ENCODE data around the gene CPT1B.
"Not testable (repeated sequence)": the region's sequence is repeated elsewhere in the genome, so short reads cannot be mapped to it uniquely, and the experiment has no call there.

The CPT1B gene

GRCh38 chr22:50522806-50523438, 55.3 kb downstream of the CPT1B start:
- no peaks in the 10 kb centered on the region for H3K27me3 ChIP-seq (ENCODE audit: control insufficient read depth, insufficient read depth, low read length)
- H3K36me3 ChIP-seq (ENCODE audit: control insufficient read depth, insufficient read depth, low read length) = peaks cover 22% of the 10 kb centered on the region
- no peak overlapping the region for H3K9ac ChIP-seq (ENCODE audit: low read length)
- no peak overlapping the region for H3K4me3 ChIP-seq (ENCODE audit: low read length)
- H3K27ac ChIP-seq (ENCODE audit: low read depth, low read length) = no peak overlapping the region
- peaks cover 3% of the 10 kb centered on the region for H3K4me1 ChIP-seq (ENCODE audit: control insufficient read depth, insufficient read depth, low read length)

DNA sequence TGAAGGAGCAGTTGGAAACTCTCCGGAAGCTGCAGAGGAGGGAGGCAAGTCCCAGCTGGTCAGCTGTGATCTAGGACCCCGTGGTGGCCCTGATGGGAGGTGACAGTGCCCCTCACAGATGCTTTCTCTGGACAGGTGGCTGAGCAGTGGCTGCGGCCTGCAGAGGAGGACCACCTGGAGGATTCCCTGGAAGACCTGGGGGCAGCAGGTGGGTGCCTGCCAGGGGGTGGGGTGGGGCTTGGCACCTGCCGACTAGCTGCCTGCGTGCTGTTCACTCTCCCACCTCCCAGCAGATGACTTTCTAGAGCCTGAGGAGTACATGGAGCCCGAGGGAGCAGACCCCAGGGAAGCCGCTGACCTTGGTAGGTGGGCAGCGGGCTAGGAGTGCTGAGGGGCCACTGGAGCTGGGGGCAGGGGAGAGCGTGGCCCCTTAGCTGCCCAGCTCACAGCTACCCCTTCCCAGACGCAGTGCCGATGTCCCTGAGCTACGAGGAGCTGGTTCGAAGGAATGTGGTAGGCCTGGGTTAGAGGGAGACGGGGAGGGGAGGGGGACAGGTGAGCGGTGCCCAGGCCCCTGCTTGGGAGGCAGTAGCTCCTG, 55.9 kb downstream of the CPT1B start:
- no peak overlapping the region for H3K27ac ChIP-seq (ENCODE audit: low read depth, low read length)
- no peak overlapping the region for H3K4me3 ChIP-seq (ENCODE audit: low read length)
- peaks cover 22% of the 10 kb centered on the region for H3K36me3 ChIP-seq (ENCODE audit: control insufficient read depth, insufficient read depth, low read length)
- H3K9ac ChIP-seq (ENCODE audit: low read length) = no peak overlapping the region
- no peaks in the 10 kb centered on the region for H3K27me3 ChIP-seq (ENCODE audit: control insufficient read depth, insufficient read depth, low read length)
- peaks cover 3% of the 10 kb centered on the region for H3K4me1 ChIP-seq (ENCODE audit: control insufficient read depth, insufficient read depth, low read length)

GRCh38 chr22:50521710-50522109, 56.5 kb downstream of the CPT1B start:
- no peak overlapping the region for H3K27ac ChIP-seq (ENCODE audit: low read depth, low read length)
- no peak overlapping the region for H3K4me3 ChIP-seq (ENCODE audit: low read length)
- no peak overlapping the region for H3K9ac ChIP-seq (ENCODE audit: low read length)
- H3K36me3 ChIP-seq (ENCODE audit: control insufficient read depth, insufficient read depth, low read length) = peaks cover 23% of the 10 kb centered on the region
- no peaks in the 10 kb centered on the region for H3K27me3 ChIP-seq (ENCODE audit: control insufficient read depth, insufficient read depth, low read length)
- H3K4me1 ChIP-seq (ENCODE audit: control insufficient read depth, insufficient read depth, low read length) = peaks cover 3% of the 10 kb centered on the region

- Histone ChIP-seq H3K9ac (ENCODE audit: low read length) (no peak overlapping the region), H3K27me3 (ENCODE audit: control insufficient read depth, insufficient read depth, low read length) (no peaks in the 10 kb centered on the region), H3K4me3 (ENCODE audit: low read length) (no peak overlapping the region), H3K4me1 (ENCODE audit: control insufficient read depth, insufficient read depth, low read length) (no peaks in the 10 kb centered on the region), H3K36me3 (ENCODE audit: control insufficient read depth, insufficient read depth, low read length) (peaks cover 29% of the 10 kb centered on the region), H3K27ac (ENCODE audit: low read depth, low read length) (no peak overlapping the region)
These were observed 57.3 kb downstream of the CPT1B start for GRCh38 chr22:50520826-50521453.

GRCh38 chr22:50520184-50520583, 58.0 kb downstream of the CPT1B start:
- not testable (repeated sequence) for H3K9ac ChIP-seq (ENCODE audit: low read length); H3K27me3 ChIP-seq (ENCODE audit: control insufficient read depth, insufficient read depth, low read length); H3K27ac ChIP-seq (ENCODE audit: low read depth, low read length); H3K4me1 ChIP-seq (ENCODE audit: control insufficient read depth, insufficient read depth, low read length); H3K4me3 ChIP-seq (ENCODE audit: low read length)
- H3K36me3 ChIP-seq (ENCODE audit: control insufficient read depth, insufficient read depth, low read length) = peaks cover 29% of the 10 kb centered on the region

GRCh38 chr22:50519151-50519550, 59.1 kb downstream of the CPT1B start:
- peaks cover 29% of the 10 kb centered on the region for H3K36me3 ChIP-seq (ENCODE audit: control insufficient read depth, insufficient read depth, low read length)
- H3K4me3 ChIP-seq (ENCODE audit: low read length) = no peak overlapping the region
- H3K27me3 ChIP-seq (ENCODE audit: control insufficient read depth, insufficient read depth, low read length) = no peaks in the 10 kb centered on the region
- no peak overlapping the region for H3K27ac ChIP-seq (ENCODE audit: low read depth, low read length)
- H3K4me1 ChIP-seq (ENCODE audit: control insufficient read depth, insufficient read depth, low read length) = no peaks in the 10 kb centered on the region
- H3K9ac ChIP-seq (ENCODE audit: low read length) = no peak overlapping the region

Measured in rectal smooth muscle tissue (tissue), 1 donor.